K562 (cell line): ENCODE results near the gene ABHD18. TPM values are rescaled to one million over a fixed set of nuclear protein-coding genes. Genes with fewer than 3 reads are reported as not detected.
A peak's percentile ranks its signal among the peaks of the same experiment; 100 is the strongest.

Experiments used
- ARID3A ChIP-seq: IDR thresholded peaks from 2 replicates; pipeline ENCODE4 v1.6.1; 2012; ENCODE audit warnings: low read depth, low read length, improper control_type of control experiment, borderline replicate concordance
- ASH1L ChIP-seq: fragments of 450-650 bp; IDR thresholded peaks from 2 replicates; pipeline ENCODE4 v1.6.1; 2018; ENCODE audit warnings: borderline replicate concordance, mild to moderate bottlenecking, low read depth; ENCODE audit not compliant: partially characterized antibody
- E2F3 ChIP-seq: fragments of 250-450 bp; sonication (Bioruptor Pico); IDR thresholded peaks from 2 replicates; pipeline ENCODE4 v1.4.0; 2020; ENCODE audit warnings: mild to moderate bottlenecking
- EP300 ChIP-seq: IDR thresholded peaks from 2 replicates; pipeline ENCODE4 v1.6.1; 2012; ENCODE audit warnings: low read length, improper control_type of control experiment
- FOS ChIP-seq: IDR thresholded peaks from 3 replicates; pipeline ENCODE4 v1.6.1; 2011; ENCODE audit not compliant: insufficient read length; ENCODE audit errors: extremely low read depth
- KAT2B ChIP-seq: IDR thresholded peaks from one replicate; pipeline ENCODE4 v1.6.1; 2012; ENCODE audit warnings: low read depth, mild to moderate bottlenecking, control low read depth, inconsistent platforms, low read length, moderate library complexity
- MAFK ChIP-seq: IDR thresholded peaks from 2 replicates; pipeline ENCODE4 v1.6.1; 2011; ENCODE audit warnings: low read length, improper control_type of control experiment
- MED1 ChIP-seq: sonication (generic); formaldehyde crosslinking; IDR thresholded peaks from 2 replicates; pipeline ENCODE4 v1.8.1; 2023; ENCODE audit warnings: missing genetic modification reagents, borderline replicate concordance
- MYC ChIP-seq, 2 experiments: fragments of 250-450 bp in 1 of 2; sonication (Bioruptor Pico) in 1 of 2; IDR thresholded peaks; 2 replicates each; pipeline versions ENCODE4 v1.5.1 to v1.6.1; 2012 to 2021; ENCODE audit warnings: low read depth in 2 of 2, borderline replicate concordance in 1 of 2, improper control_type of control experiment in 1 of 2, low read length in 1 of 2, mild to moderate bottlenecking in 1 of 2, moderate library complexity in 1 of 2
- NKRF ChIP-seq: fragments of 450-650 bp; IDR thresholded peaks from 2 replicates; pipeline ENCODE4 v1.6.1; 2016; ENCODE audit warnings: borderline replicate concordance
- PTBP1 ChIP-seq: fragments of 200-400 bp; formaldehyde crosslinking; IDR thresholded peaks from 2 replicates; pipeline ENCODE4 v1.6.1; 2017; ENCODE audit warnings: low read depth, low read length
- SIX5 ChIP-seq, 2 experiments: IDR thresholded peaks; 2 replicates each; pipeline ENCODE4 v1.6.1; 2011; ENCODE audit warnings: low read length in 2 of 2, borderline replicate concordance in 1 of 2, low read depth in 1 of 2, mild to moderate bottlenecking in 1 of 2, moderate library complexity in 1 of 2; ENCODE audit not compliant: insufficient read depth in 1 of 2
- STAT6 ChIP-seq: sonication (generic); formaldehyde crosslinking; IDR thresholded peaks from 2 replicates; pipeline ENCODE4 v1.8.1; 2023; ENCODE audit warnings: mild to moderate bottlenecking, missing genetic modification reagents
- TCF3 ChIP-seq: sonication (generic); formaldehyde crosslinking; IDR thresholded peaks from 2 replicates; pipeline ENCODE4 v1.4.0; 2020; ENCODE audit warnings: mild to moderate bottlenecking, missing genetic modification reagents
- TGIF2 ChIP-seq: sonication (generic); formaldehyde crosslinking; IDR thresholded peaks from 2 replicates; pipeline ENCODE4 v1.8.1; 2022; ENCODE audit warnings: mild to moderate bottlenecking, missing genetic modification reagents, moderate library complexity
- THAP7 ChIP-seq: fragments of 250-450 bp; sonication (Bioruptor Pico); IDR thresholded peaks from 2 replicates; pipeline ENCODE4 v1.5.0; 2021
- ZC3H11A ChIP-seq: IDR thresholded peaks from 2 replicates; pipeline ENCODE4 v1.6.1; 2012; ENCODE audit warnings: low read depth, low read length, improper control_type of control experiment
- ZFX ChIP-seq: sonication (generic); formaldehyde crosslinking; IDR thresholded peaks from 2 replicates; pipeline ENCODE4 v1.8.0; 2022; ENCODE audit warnings: mild to moderate bottlenecking, missing genetic modification reagents, moderate library complexity
- polyA plus RNA-seq, 8 experiments: library from polyadenylated mRNA; depleted of rRNA in 4 of 8; stranded (reverse) in 5 of 8; unstranded in 3 of 8; fragments of >200 nt; fragmentation: Nextera tagmentation in 2 of 8; fragmentation: Illumina TruSeq in 1 of 8; extraction: Ambion mirVana in 2 of 8; extraction: Trizol in 1 of 8; gene quantifications; 2 replicates each; pipeline versions ENCODE4 v1.2.1 to v1.2.3, GENCODE V29; 2011 to 2014; ENCODE audit warnings: inconsistent platforms in 1 of 8, missing spikeins in 1 of 8
- total RNA-seq, 7 experiments: library from RNA; depleted of rRNA in 6 of 7; stranded (reverse); fragments of >200 nt in 6 of 7; fragmentation: Illumina TruSeq in 2 of 7; extraction: Trizol in 2 of 7; gene quantifications; 2 replicates each; pipeline versions ENCODE4 v1.2.1 to v1.2.3, GENCODE V29; 2011 to 2021; ENCODE audit warnings: low replicate concordance in 1 of 7

Gene ABHD18
- total and polyA plus RNA-seq, 9 of the 15 experiments (the other 6 are each of a cell fraction or from before 2014, with no cell fraction given): 6.1 to 25.0 (median 16.0) TPM

GRCh38 chr4:128060699-128061565 is 95.7 kb downstream of the ABHD18 start, which contains the start of gene LARP1B (continued):
- TF ChIP-seq ARID3A: no peak
- TF ChIP-seq MED1 (CRISPR knock-in tag): 0 out of 2 replicates have a peak, but pooled peaks have one; percentile 35
- TF ChIP-seq THAP7 (CRISPR knock-in tag): 0 out of 2 replicates have a peak, but pooled peaks have one; percentile 23
- TF ChIP-seq EP300: 0 out of 2 replicates have a peak, but pooled peaks have one; percentile 3
- TF ChIP-seq NKRF: no peak; the same call in 1 of the 2 replicates
- no peak for TF ChIP-seq ASH1L
- TF ChIP-seq MAFK: 0 out of 2 replicates have a peak, but pooled peaks have one; percentile 3
- TF ChIP-seq KAT2B: no peak
- no peak for TF ChIP-seq TGIF2 (CRISPR knock-in tag)
- no peak for TF ChIP-seq TCF3 (CRISPR knock-in tag)
- peak; percentile 41; the same call in 1 of the 2 replicates for TF ChIP-seq E2F3
- TF ChIP-seq ZFX (CRISPR knock-in tag): peak; percentile 98
- 0 out of 2 replicates have a peak, but pooled peaks have one; percentile 33 for TF ChIP-seq PTBP1
- peak; percentile 95 for TF ChIP-seq MYC (IDR thresholded peaks at IDR 0.05; ENCODE audit: low read depth, low read length)
- TF ChIP-seq MYC (CRISPR knock-in tag; IDR thresholded peaks at IDR 0.05; ENCODE audit: borderline replicate concordance, low read depth): peak; percentile 66; the same call in 1 of the 2 replicates
- peak; percentile 70; the same call in 1 of the 2 replicates for TF ChIP-seq STAT6 (CRISPR knock-in tag)
- no peak for TF ChIP-seq SIX5 (IDR thresholded peaks at IDR 0.05; ENCODE audit: borderline replicate concordance in 1 of 2, insufficient read depth in 1 of 2, low read depth in 1 of 2, low read length in 2 of 2)
- no peak for TF ChIP-seq FOS
- no peak for TF ChIP-seq ZC3H11A
